HFFc6 (cell line): ENCODE data around the gene FCF1. TPM values are rescaled to one million over a fixed set of nuclear protein-coding genes. Genes with fewer than 3 reads are reported as not detected.

Source experiments
- DNase-seq: peaks from one replicate; pipeline ENCODE4 v3.0.0-alpha.2; 2018
- H3K27ac Mint-ChIP-seq: 2 replicates; pipeline ENCODE4 v1.8.0; 2020; ENCODE audit warnings: mild to moderate bottlenecking, mixed read lengths
- H3K27me3 Mint-ChIP-seq: 2 replicates; pipeline ENCODE4 v1.8.0; 2021; ENCODE audit warnings: mild to moderate bottlenecking, moderate library complexity, mixed read lengths; ENCODE audit not compliant: insufficient read depth
- H3K36me3 Mint-ChIP-seq: 2 replicates; pipeline ENCODE4 v1.8.0; 2021; ENCODE audit warnings: low read depth, mixed read lengths
- H3K4me1 Mint-ChIP-seq: 2 replicates; pipeline ENCODE4 v1.8.0; 2020; ENCODE audit warnings: low read depth, mixed read lengths
- H3K4me3 Mint-ChIP-seq: 2 replicates; pipeline ENCODE4 v1.8.0; 2020; ENCODE audit warnings: mild to moderate bottlenecking, moderate library complexity, mixed read lengths
- H3K9me3 Mint-ChIP-seq: 2 replicates; pipeline ENCODE4 v1.8.0; 2020; ENCODE audit warnings: mild to moderate bottlenecking, mixed read lengths
- total RNA-seq, 6 experiments: library from RNA; stranded (reverse); fragmentation: NEBNext Ultra II Directional; extraction: Animal tissue kit (Norgen Biotek cat#: 25700); gene quantifications; 2 replicates in 1 of 6; 3 replicates in 5 of 6; pipeline ENCODE4 v1.2.3, GENCODE V29; 2021
- TF ChIP-seq, protein P1 (sequence below): fragments of 200-600 bp; sonication (generic); IDR thresholded peaks from 2 replicates; pipeline ENCODE4 v1.5.0; 2021; ENCODE audit warnings: antibody characterized with exemption, mild to moderate bottlenecking

FCF1 gene
- total RNA-seq, 6 experiments from 2014 or later: 69.7 to 87.4 (median 79.6) TPM

DNA sequence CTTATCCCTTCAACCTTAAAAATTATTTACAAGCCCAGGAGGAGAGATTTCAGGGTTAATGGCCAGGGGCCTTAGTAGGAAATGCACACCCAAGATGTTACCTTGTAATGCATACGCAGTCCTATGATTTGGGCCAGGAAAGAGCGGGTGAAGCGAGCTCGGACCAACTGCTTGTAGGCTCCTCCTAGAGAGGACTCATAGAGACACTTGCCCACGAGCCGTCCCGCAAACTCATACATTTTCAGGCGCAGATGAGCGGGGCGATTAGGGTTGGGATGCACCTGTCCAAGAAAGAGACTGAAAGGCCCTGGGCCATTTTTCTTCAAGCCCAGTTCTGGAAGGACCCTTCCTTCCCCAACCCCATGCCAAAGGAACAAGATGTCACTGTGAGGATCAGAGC, 43.1 kb upstream of the FCF1 start:
- H3K36me3 Mint-ChIP-seq: peaks cover 64% of the 10 kb centered on the region
- H3K9me3 Mint-ChIP-seq: no peaks in the 10 kb centered on the region
- H3K27me3 Mint-ChIP-seq: no peaks in the 10 kb centered on the region
- no peak overlapping the region for H3K4me3 Mint-ChIP-seq
- H3K27ac Mint-ChIP-seq: 0 out of 2 replicates have a peak overlapping the region, but pooled peaks have one; percentile 18
- TF ChIP-seq, protein P1, sequence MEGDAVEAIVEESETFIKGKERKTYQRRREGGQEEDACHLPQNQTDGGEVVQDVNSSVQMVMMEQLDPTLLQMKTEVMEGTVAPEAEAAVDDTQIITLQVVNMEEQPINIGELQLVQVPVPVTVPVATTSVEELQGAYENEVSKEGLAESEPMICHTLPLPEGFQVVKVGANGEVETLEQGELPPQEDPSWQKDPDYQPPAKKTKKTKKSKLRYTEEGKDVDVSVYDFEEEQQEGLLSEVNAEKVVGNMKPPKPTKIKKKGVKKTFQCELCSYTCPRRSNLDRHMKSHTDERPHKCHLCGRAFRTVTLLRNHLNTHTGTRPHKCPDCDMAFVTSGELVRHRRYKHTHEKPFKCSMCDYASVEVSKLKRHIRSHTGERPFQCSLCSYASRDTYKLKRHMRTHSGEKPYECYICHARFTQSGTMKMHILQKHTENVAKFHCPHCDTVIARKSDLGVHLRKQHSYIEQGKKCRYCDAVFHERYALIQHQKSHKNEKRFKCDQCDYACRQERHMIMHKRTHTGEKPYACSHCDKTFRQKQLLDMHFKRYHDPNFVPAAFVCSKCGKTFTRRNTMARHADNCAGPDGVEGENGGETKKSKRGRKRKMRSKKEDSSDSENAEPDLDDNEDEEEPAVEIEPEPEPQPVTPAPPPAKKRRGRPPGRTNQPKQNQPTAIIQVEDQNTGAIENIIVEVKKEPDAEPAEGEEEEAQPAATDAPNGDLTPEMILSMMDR: no peak
- no peak for DNase-seq
- H3K4me1 Mint-ChIP-seq: peaks cover 76% of the 10 kb centered on the region

DNA sequence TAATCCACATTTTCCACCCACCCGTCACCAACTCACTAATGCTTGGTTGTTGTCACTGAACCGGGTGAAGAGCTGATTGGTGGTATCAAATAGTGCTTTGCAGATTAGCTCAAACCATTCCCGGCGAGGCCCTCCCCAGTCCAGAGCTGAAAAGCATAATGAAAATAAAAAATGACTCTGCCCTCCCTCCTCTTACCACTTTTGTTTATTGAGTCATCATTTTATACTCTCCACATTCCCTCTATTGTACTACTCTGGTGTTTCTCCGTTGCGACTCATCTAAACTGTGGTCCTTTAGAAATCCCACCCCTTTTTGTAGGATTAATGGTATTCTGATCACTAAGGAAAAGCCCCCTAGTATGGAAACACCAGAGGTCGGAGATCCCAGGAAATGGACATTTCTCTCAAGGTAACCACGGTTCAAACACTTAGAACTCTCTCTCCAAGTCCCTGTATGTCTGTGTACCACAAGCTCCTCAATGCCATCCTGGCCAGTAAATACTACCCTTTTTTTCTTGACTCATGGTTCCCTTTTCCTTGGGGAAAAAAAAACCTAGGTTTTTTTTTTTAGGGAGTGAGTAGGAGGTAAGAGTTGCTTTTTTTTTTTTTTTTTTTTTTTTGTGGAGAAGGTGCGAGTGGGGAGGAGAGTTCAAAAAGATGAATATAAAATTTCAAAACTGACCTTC, 42.1 kb upstream of the FCF1 start:
- peak overlapping the region; percentile 72 for H3K4me3 Mint-ChIP-seq
- no peaks in the 10 kb centered on the region for H3K27me3 Mint-ChIP-seq
- H3K9me3 Mint-ChIP-seq: no peaks in the 10 kb centered on the region
- DNase-seq: peak; percentile 40
- peak overlapping the region; percentile 85 for H3K27ac Mint-ChIP-seq
- peaks cover 68% of the 10 kb centered on the region for H3K4me1 Mint-ChIP-seq
- peaks cover 63% of the 10 kb centered on the region for H3K36me3 Mint-ChIP-seq
- TF ChIP-seq, protein P1: no peak

DNA sequence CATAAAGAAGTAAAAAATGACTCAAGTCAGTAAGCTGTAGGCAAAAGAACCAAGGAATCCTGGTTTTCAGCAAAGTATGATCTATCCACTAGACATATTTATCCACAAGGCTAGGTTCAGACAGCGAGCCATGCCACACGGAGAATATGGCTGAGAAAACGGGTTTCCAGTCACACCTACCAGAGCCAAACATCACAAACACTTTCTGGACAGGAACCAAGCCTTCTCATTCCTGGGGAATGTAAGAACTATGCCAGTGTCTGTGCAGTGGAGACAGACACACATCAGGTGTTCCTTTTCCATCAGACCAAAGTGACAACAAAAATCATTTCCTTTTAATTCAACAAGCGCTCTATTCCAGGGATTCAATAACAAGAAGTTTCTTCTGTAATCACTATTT, 41.2 kb upstream of the FCF1 start:
- peak; percentile 66 for DNase-seq
- Mint-ChIP-seq H3K9me3 (no peaks in the 10 kb centered on the region), H3K4me1 (peaks cover 61% of the 10 kb centered on the region), H3K4me3 (peak overlapping the region; percentile 72), H3K36me3 (peaks cover 68% of the 10 kb centered on the region), H3K27me3 (no peaks in the 10 kb centered on the region), H3K27ac (peak overlapping the region; percentile 85)
- TF ChIP-seq, protein P1: no peak

DNA sequence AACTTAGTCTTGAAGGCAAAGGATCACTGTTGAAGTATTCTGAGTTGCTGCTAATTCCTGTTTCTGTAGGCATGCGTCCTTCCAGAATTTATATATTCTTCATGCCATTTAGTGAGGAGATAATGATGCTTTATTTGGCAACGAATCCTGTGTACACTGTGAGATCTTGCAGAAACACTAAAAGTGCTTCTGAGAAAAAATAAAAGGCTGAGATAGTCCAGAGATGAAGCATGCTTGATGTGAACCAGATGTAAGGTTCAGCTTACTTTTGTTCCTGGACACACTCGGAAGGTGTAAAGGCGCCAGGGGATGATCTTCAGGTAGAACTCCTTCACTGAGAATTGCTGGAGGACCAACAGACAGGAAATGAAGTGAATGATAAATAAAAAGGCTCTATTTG, 39.2 kb upstream of the FCF1 start:
- Mint-ChIP-seq H3K27ac (no peak overlapping the region; the same call in 1 of the 2 replicates), H3K4me3 (no peak overlapping the region), H3K27me3 (no peaks in the 10 kb centered on the region), H3K9me3 (no peaks in the 10 kb centered on the region), H3K36me3 (peaks cover 51% of the 10 kb centered on the region), H3K4me1 (peaks cover 42% of the 10 kb centered on the region)
- TF ChIP-seq, protein P1: no peak
- DNase-seq: no peak

- TF ChIP-seq, protein P1: no peak
- no peak overlapping the region for H3K4me3 Mint-ChIP-seq
- no peaks in the 10 kb centered on the region for H3K27me3 Mint-ChIP-seq
- no peak overlapping the region; the same call in 1 of the 2 replicates for H3K27ac Mint-ChIP-seq
- peaks cover 40% of the 10 kb centered on the region for H3K36me3 Mint-ChIP-seq
- DNase-seq: no peak
- no peaks in the 10 kb centered on the region for H3K9me3 Mint-ChIP-seq
- H3K4me1 Mint-ChIP-seq: peaks cover 27% of the 10 kb centered on the region
These were observed 37.7 kb upstream of the FCF1 start for GRCh38 chr14:74675219-74675618.
